ENCODE data around the gene SCN3A. TPM values are rescaled to one million over a fixed set of nuclear protein-coding genes. Genes with fewer than 3 reads are reported as not detected.

Gene SCN3A
- polyA plus RNA-seq, 3 donors, result 0.10 to 0.56 (median 0.21) TPM

GRCh38 chr2:165196411-165196810 is 7.4 kb downstream of the SCN3A start:
- no peak overlapping the region for H3K27ac ChIP-seq (ENCODE audit: low read depth, low read length)
- 62 to 78% (median 69%) methylated on average over 4 of the region's 4 CpGs for WGBS, 3 donors

GRCh38 chr2:165193178-165193777 is 10.6 kb downstream of the SCN3A start:
- 74 to 87% (median 85%) methylated on average over 4 of the region's 4 CpGs for WGBS, 3 donors
- no peak overlapping the region for H3K27ac ChIP-seq (ENCODE audit: low read depth, low read length)

- H3K27ac ChIP-seq (ENCODE audit: low read depth, low read length), result no peak overlapping the region
- 74 to 81% (median 76%) methylated on average over 2 of the region's 2 CpGs for WGBS, 3 donors
Observed at GRCh38 chr2:165192729-165193128, 11.1 kb downstream of the SCN3A start.

GRCh38 chr2:165191096-165191728 is 12.6 kb downstream of the SCN3A start:
- WGBS, 3 donors, result 59 to 69% (median 62%) methylated on average over 2 of the region's 2 CpGs
- no peak overlapping the region for H3K27ac ChIP-seq (ENCODE audit: low read depth, low read length)

- WGBS, 3 donors, result 90 to 96% (median 94%) methylated on average over 3 of the region's 3 CpGs
Observed at GRCh38 chr2:165185633-165186032, 18.2 kb downstream of the SCN3A start.

GRCh38 chr2:165182029-165182428 is 21.8 kb downstream of the SCN3A start:
- no peak overlapping the region for H3K27ac ChIP-seq (ENCODE audit: low read depth, low read length)
- 76 to 86% (median 76%) methylated on average over 2 of the region's 2 CpGs for WGBS, 3 donors

More at GRCh38 chr2:165185633-165186032, 18.2 kb downstream of the SCN3A start:
- no peak overlapping the region for H3K27ac ChIP-seq (ENCODE audit: low read depth, low read length)

GRCh38 chr2:165176780-165177179 is 27.1 kb downstream of the SCN3A start:
- 78 to 95% (median 91%) methylated on average over 2 of the region's 2 CpGs for WGBS, 3 donors
- H3K27ac ChIP-seq (ENCODE audit: low read depth, low read length), result no peak overlapping the region

- 66 to 69% (median 66%) methylated on average over 1 of the region's 1 CpG for WGBS, 3 donors
- H3K27ac ChIP-seq (ENCODE audit: low read depth, low read length), result no peak overlapping the region
Observed at GRCh38 chr2:165173215-165173614, 30.6 kb downstream of the SCN3A start.

GRCh38 chr2:165164201-165164600 is 39.6 kb downstream of the SCN3A start:
- no peak overlapping the region for H3K27ac ChIP-seq (ENCODE audit: low read depth, low read length)
- WGBS, 3 donors, result 91 to 96% (median 94%) methylated on average over 4 of the region's 4 CpGs

GRCh38 chr2:165163761-165164160 is 40.1 kb downstream of the SCN3A start:
- WGBS, 3 donors, result 84 to 89% (median 85%) methylated on average over 2 of the region's 2 CpGs

GRCh38 chr2:165162466-165162865 is 41.4 kb downstream of the SCN3A start:
- 71 to 77% (median 72%) methylated on average over 3 of the region's 3 CpGs for WGBS, 3 donors
- H3K27ac ChIP-seq (ENCODE audit: low read depth, low read length), result no peak overlapping the region

More at GRCh38 chr2:165163761-165164160, 40.1 kb downstream of the SCN3A start:
- no peak overlapping the region for H3K27ac ChIP-seq (ENCODE audit: low read depth, low read length)

GRCh38 chr2:165161510-165161909 is 42.3 kb downstream of the SCN3A start:
- no peak overlapping the region for H3K27ac ChIP-seq (ENCODE audit: low read depth, low read length)
- WGBS, 3 donors, result 76 to 78% (median 76%) methylated on average over 2 of the region's 2 CpGs

- 91 to 95% (median 94%) methylated on average over 4 of the region's 4 CpGs for WGBS, 3 donors
- no peak overlapping the region for H3K27ac ChIP-seq (ENCODE audit: low read depth, low read length)
Observed at GRCh38 chr2:165157160-165157559, 46.7 kb downstream of the SCN3A start.

- no peak overlapping the region for H3K27ac ChIP-seq (ENCODE audit: low read depth, low read length)
- WGBS, 3 donors, result 86 to 95% (median 88%) methylated on average over 2 of the region's 2 CpGs
Observed at GRCh38 chr2:165155152-165155551, 48.7 kb downstream of the SCN3A start.

- WGBS, 3 donors, result 67 to 88% (median 75%) methylated on average over 5 of the region's 5 CpGs
- no peak overlapping the region for H3K27ac ChIP-seq (ENCODE audit: low read depth, low read length)
Observed at GRCh38 chr2:165149439-165149838, 54.4 kb downstream of the SCN3A start.

GRCh38 chr2:165147186-165148045 is 56.4 kb downstream of the SCN3A start:
- 7 to 35% (median 11%) methylated on average over 4 of the region's 4 CpGs for WGBS, 3 donors
- no peak overlapping the region for H3K27ac ChIP-seq (ENCODE audit: low read depth, low read length)

- no peak overlapping the region for H3K27ac ChIP-seq (ENCODE audit: low read depth, low read length)
- WGBS, 3 donors, result 83 to 100% (median 93%) methylated on average over 1 of the region's 1 CpG
Observed at GRCh38 chr2:165144315-165144714, 59.5 kb downstream of the SCN3A start.

- no peak overlapping the region for H3K27ac ChIP-seq (ENCODE audit: low read depth, low read length)
- 75 to 86% (median 84%) methylated on average over 1 of the region's 1 CpG for WGBS, 3 donors
Observed at GRCh38 chr2:165141601-165142354, 62.1 kb downstream of the SCN3A start.
